NB4 (cell line): Measurements from ENCODE around the gene VASN.

Experiments used
- DNase-seq: peaks from one replicate; pipeline ENCODE4 v3.0.0; 2010; ENCODE audit warnings: low read depth
- H3K4me3 ChIP-seq: one replicate; pipeline ENCODE4 v1.5.1; 2011; ENCODE audit warnings: mild to moderate bottlenecking, low read depth, low read length, moderate library complexity
- CTCF ChIP-seq: IDR thresholded peaks from one replicate; pipeline ENCODE4 v1.5.1; 2012; ENCODE audit warnings: low read depth, low read length
- MAX ChIP-seq: IDR thresholded peaks from 2 replicates; pipeline ENCODE4 v1.6.1; 2011; ENCODE audit warnings: low read depth, low read length
- MYC ChIP-seq: IDR thresholded peaks from 2 replicates; pipeline ENCODE4 v1.6.1; 2011; ENCODE audit warnings: low read depth, low read length
- POLR2A ChIP-seq: IDR thresholded peaks from 2 replicates; pipeline ENCODE4 v1.6.1; 2011; ENCODE audit warnings: mild to moderate bottlenecking; ENCODE audit not compliant: insufficient read length; ENCODE audit errors: extremely low read depth

Gene VASN

GRCh38 chr16:4419402-4419959 is 47.8 kb downstream of the VASN start:
- H3K4me3 ChIP-seq, result no peak overlapping the region
- no peak for DNase-seq
- TF ChIP-seq MYC (no peak), MAX (no peak), CTCF (no peak), POLR2A (no peak)

GRCh38 chr16:4420505-4421105 is 49.0 kb downstream of the VASN start:
- DNase-seq, result peak; percentile 34
- TF ChIP-seq MYC (no peak), MAX (no peak), CTCF (no peak), POLR2A (no peak)
- no peak overlapping the region for H3K4me3 ChIP-seq

- peak; percentile 96 for DNase-seq
- H3K4me3 ChIP-seq, result peak within 1 kb of the TSS; percentile 94
- TF ChIP-seq MYC (peak; percentile 89), CTCF (no peak), POLR2A (peak; percentile 64), MAX (peak; percentile 86)
Measured at GRCh38 chr16:4425378-4426020, 53.9 kb downstream of the VASN start, which contains the start of gene DNAJA3. TSS of gene DNAJA3 (plus strand) at chr16:4425868. CDS start at chr16:4425882, 14 bp downstream.

GRCh38 chr16:4426021-4426684 is 54.5 kb downstream of the VASN start:
- TF ChIP-seq MAX (peak; percentile 31; the same call in 1 of the 2 replicates), MYC (no peak; the same call in 1 of the 2 replicates)
- peak; percentile 52 for DNase-seq
- H3K4me3 ChIP-seq, result peak overlapping the region; percentile 94

GRCh38 chr16:4426722-4427372 is 55.2 kb downstream of the VASN start:
- peak overlapping the region; percentile 94 for H3K4me3 ChIP-seq
- TF ChIP-seq POLR2A (no peak), MYC (no peak), MAX (no peak), CTCF (no peak)
- DNase-seq, result no peak
